Neural cell (in vitro differentiated cells): Measurements from ENCODE around the gene RPLP2.

Experiments used
- EP300 ChIP-seq: fragments of 450-650 bp; conservative IDR thresholded peaks from 2 replicates; pipeline ENCODE4 v1.6.1; 2014; ENCODE audit warnings: antibody characterized with exemption, mild to moderate bottlenecking, moderate library complexity; ENCODE audit not compliant: poor library complexity, severe bottlenecking
- EZH2 ChIP-seq: fragments of 200-600, 300-800 bp; shearing (Covaris generic), sonication (generic); IDR thresholded peaks from 2 replicates; pipeline ENCODE4 v1.6.1; 2014; ENCODE audit warnings: antibody characterized with exemption, low read length, borderline replicate concordance, mild to moderate bottlenecking; ENCODE audit not compliant: insufficient read depth, poor library complexity, severe bottlenecking
- POLR2AphosphoS5 ChIP-seq: IDR thresholded peaks from 2 replicates; pipeline ENCODE4 v1.6.1; 2012
- TAF1 ChIP-seq: IDR thresholded peaks from 2 replicates; pipeline ENCODE4 v1.6.1; 2012; ENCODE audit warnings: low read depth
- TF ChIP-seq, protein P1 (sequence below): fragments of 450-650 bp; IDR thresholded peaks from 2 replicates; pipeline ENCODE4 v1.5.1; 2014; ENCODE audit warnings: antibody characterized with exemption, mild to moderate bottlenecking, moderate library complexity; ENCODE audit not compliant: poor library complexity, severe bottlenecking

DNA sequence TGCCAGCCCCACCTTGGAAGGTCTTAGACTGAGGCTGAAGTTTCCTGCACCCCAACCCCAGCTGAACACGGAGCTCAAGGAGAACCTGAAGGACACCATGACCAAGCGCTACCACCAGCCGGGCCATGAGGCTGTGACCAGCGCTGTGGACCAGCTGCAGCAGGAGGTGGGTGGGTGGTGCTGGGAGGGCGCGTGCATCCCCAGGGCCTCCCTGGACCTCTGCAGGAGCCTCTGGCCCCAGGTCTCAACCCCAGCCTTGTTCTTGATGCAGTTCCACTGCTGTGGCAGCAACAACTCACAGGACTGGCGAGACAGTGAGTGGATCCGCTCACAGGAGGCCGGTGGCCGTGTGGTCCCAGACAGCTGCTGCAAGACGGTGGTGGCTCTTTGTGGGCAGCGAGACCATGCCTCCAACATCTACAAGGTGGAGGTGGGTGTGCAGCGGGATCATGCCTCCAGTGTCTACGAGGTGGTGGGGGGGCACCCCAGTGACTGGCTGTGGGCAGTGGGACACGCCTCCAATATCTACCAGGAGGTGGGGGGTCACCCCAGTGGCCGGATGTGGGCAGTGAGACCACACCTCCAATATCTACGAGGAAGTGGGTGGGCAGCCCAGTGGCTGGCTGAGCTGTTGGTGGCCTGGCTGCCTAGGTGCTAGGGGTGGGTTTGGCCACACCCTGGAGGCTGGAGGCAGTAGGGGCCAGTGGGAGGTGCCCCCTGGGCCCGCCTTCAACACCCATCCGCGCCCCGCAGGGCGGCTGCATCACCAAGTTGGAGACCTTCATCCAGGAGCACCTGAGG is 27.6 kb downstream of the RPLP2 start:
- no peak for TF ChIP-seq POLR2AphosphoS5
- no peak for TF ChIP-seq TAF1
- TF ChIP-seq, protein P1, sequence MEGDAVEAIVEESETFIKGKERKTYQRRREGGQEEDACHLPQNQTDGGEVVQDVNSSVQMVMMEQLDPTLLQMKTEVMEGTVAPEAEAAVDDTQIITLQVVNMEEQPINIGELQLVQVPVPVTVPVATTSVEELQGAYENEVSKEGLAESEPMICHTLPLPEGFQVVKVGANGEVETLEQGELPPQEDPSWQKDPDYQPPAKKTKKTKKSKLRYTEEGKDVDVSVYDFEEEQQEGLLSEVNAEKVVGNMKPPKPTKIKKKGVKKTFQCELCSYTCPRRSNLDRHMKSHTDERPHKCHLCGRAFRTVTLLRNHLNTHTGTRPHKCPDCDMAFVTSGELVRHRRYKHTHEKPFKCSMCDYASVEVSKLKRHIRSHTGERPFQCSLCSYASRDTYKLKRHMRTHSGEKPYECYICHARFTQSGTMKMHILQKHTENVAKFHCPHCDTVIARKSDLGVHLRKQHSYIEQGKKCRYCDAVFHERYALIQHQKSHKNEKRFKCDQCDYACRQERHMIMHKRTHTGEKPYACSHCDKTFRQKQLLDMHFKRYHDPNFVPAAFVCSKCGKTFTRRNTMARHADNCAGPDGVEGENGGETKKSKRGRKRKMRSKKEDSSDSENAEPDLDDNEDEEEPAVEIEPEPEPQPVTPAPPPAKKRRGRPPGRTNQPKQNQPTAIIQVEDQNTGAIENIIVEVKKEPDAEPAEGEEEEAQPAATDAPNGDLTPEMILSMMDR: no peak
- no peak for TF ChIP-seq EZH2
- no peak for TF ChIP-seq EP300
